ENCODE results near the gene GABRG3. TPM values are rescaled to one million over a fixed set of nuclear protein-coding genes. Genes with fewer than 3 reads are reported as not detected.

GABRG3 gene
- polyA plus RNA-seq, 1 donor (not counting 4 experiments of a cell fraction or from before 2014, with no cell fraction given), result not detected

DNA sequence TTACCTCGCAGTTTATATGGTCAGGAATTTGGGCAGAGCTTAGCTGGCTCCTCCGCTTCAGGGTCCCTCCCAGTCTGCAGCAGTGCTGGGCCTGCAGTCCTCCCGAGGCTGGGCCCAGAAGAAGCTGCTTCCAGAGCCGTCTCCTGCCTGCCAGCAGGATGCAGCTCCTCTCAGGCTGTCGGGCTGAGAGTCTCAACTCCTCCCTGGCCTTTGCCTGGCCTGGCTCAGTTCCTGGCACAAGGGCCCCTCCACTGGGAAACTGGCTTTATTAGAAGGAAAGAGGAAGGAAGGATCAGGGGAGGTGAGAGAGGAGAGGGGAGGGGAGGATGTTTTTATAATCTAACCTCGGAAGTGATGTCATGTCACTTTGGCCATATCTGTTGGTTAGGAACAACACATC, 72.8 kb downstream of the GABRG3 start:
- Histone ChIP-seq H3K9me1 (ENCODE audit: control insufficient read depth, extremely low read depth, insufficient read depth, low read length) (no peaks in the 10 kb centered on the region), H4K20me1 (ENCODE audit: control insufficient read depth, extremely low read depth, insufficient read depth, low read length) (no peaks in the 10 kb centered on the region), H3K9me3 (ENCODE audit: control insufficient read depth, low read depth, low read length) (peaks cover 11% of the 10 kb centered on the region), H3K9ac (ENCODE audit: control insufficient read depth, extremely low read depth, insufficient read depth, low read length) (no peak overlapping the region), H3K27ac (ENCODE audit: control insufficient read depth, insufficient read depth, low read length) (no peak overlapping the region), H3K79me2 (ENCODE audit: control insufficient read depth, insufficient read depth, low read length) (no peaks in the 10 kb centered on the region), H2AFZ (ENCODE audit: control insufficient read depth, low read length) (no peak overlapping the region), H3K4me2 (ENCODE audit: control insufficient read depth, extremely low read depth, insufficient read depth, low read depth, low read length) (no peak overlapping the region), H3K36me3 (ENCODE audit: control insufficient read depth in 2 of 2, extremely low read depth in 1 of 2, insufficient read depth in 2 of 2, low read length in 2 of 2) (no peaks in the 10 kb centered on the region), H3K27me3 (ENCODE audit: control insufficient read depth, extremely low read depth, insufficient read depth, low read length) (no peaks in the 10 kb centered on the region), H3K4me3 (ENCODE audit: control insufficient read depth in 2 of 3, extremely low read depth in 1 of 3, insufficient read depth in 2 of 3, low read depth in 1 of 3, low read length in 3 of 3) (no peak overlapping the region), H3K4me1 (ENCODE audit: control insufficient read depth, extremely low read depth, insufficient read depth, low read length) (no peaks in the 10 kb centered on the region)
- dilution Hi-C loops (cut with MboI; ENCODE audit: extremely low pct_ligation_motif_present, low sequenced_read_pairs), result no loop called here
- TF ChIP-seq, protein P1, sequence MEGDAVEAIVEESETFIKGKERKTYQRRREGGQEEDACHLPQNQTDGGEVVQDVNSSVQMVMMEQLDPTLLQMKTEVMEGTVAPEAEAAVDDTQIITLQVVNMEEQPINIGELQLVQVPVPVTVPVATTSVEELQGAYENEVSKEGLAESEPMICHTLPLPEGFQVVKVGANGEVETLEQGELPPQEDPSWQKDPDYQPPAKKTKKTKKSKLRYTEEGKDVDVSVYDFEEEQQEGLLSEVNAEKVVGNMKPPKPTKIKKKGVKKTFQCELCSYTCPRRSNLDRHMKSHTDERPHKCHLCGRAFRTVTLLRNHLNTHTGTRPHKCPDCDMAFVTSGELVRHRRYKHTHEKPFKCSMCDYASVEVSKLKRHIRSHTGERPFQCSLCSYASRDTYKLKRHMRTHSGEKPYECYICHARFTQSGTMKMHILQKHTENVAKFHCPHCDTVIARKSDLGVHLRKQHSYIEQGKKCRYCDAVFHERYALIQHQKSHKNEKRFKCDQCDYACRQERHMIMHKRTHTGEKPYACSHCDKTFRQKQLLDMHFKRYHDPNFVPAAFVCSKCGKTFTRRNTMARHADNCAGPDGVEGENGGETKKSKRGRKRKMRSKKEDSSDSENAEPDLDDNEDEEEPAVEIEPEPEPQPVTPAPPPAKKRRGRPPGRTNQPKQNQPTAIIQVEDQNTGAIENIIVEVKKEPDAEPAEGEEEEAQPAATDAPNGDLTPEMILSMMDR (optimal IDR thresholded peaks at IDR 0.05 in 1 of 3, IDR thresholded peaks at IDR 0.05 in 1 of 3, conservative IDR thresholded peaks at IDR 0.05 in 1 of 3; ENCODE audit: extremely low read depth in 1 of 3, insufficient read depth in 2 of 3, low read length in 3 of 3), result no peak
- no peak for TF ChIP-seq EZH2 (IDR thresholded peaks at IDR 0.05; ENCODE audit: low read length)
- FAIRE-seq (no peak), DNase-seq (ENCODE audit: low read depth, low spot score) (no peak)

DNA sequence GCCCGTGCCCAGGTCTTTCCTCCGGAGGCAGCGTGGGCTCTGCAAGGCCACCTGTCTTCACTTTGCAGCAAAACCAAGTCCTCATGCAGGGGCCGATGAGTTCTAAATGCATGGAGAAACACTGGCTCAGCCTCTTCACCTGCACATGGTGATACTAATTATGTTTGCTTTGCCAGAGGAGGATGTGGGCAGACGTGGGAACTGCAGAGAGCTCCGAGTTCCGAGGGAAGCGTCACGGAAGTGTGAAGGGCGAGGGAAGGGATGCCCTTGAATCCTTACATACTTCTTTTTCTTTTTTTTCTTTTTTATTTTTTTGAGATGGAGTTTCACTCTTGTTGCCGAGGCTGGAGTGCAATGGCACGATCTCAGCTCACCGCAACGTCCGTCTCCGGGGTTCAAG, 74.8 kb downstream of the GABRG3 start:
- H3K36me3 ChIP-seq (ENCODE audit: control insufficient read depth in 2 of 2, extremely low read depth in 1 of 2, insufficient read depth in 2 of 2, low read length in 2 of 2), result no peaks in the 10 kb centered on the region
- no peak overlapping the region for H3K27ac ChIP-seq (ENCODE audit: control insufficient read depth, insufficient read depth, low read length)
- H3K4me1 ChIP-seq (ENCODE audit: control insufficient read depth, extremely low read depth, insufficient read depth, low read length), result no peaks in the 10 kb centered on the region
- H3K4me2 ChIP-seq (ENCODE audit: control insufficient read depth, extremely low read depth, insufficient read depth, low read depth, low read length), result no peak overlapping the region
- no peak for TF ChIP-seq EZH2 (IDR thresholded peaks at IDR 0.05; ENCODE audit: low read length)
- TF ChIP-seq, protein P1 (optimal IDR thresholded peaks at IDR 0.05 in 1 of 3, IDR thresholded peaks at IDR 0.05 in 1 of 3, conservative IDR thresholded peaks at IDR 0.05 in 1 of 3; ENCODE audit: extremely low read depth in 1 of 3, insufficient read depth in 2 of 3, low read length in 3 of 3), result no peak
- H3K4me3 ChIP-seq (ENCODE audit: control insufficient read depth in 2 of 3, extremely low read depth in 1 of 3, insufficient read depth in 2 of 3, low read depth in 1 of 3, low read length in 3 of 3), result no peak overlapping the region
- peaks cover 11% of the 10 kb centered on the region for H3K9me3 ChIP-seq (ENCODE audit: control insufficient read depth, low read depth, low read length)
- H2AFZ ChIP-seq (ENCODE audit: control insufficient read depth, low read length), result no peak overlapping the region
- H3K27me3 ChIP-seq (ENCODE audit: control insufficient read depth, extremely low read depth, insufficient read depth, low read length), result no peaks in the 10 kb centered on the region
- H3K9me1 ChIP-seq (ENCODE audit: control insufficient read depth, extremely low read depth, insufficient read depth, low read length), result no peaks in the 10 kb centered on the region
- no peak for DNase-seq (ENCODE audit: low read depth, low spot score)
- dilution Hi-C loops (cut with MboI; ENCODE audit: extremely low pct_ligation_motif_present, low sequenced_read_pairs), result no loop called here
- H4K20me1 ChIP-seq (ENCODE audit: control insufficient read depth, extremely low read depth, insufficient read depth, low read length), result no peaks in the 10 kb centered on the region
- H3K9ac ChIP-seq (ENCODE audit: control insufficient read depth, extremely low read depth, insufficient read depth, low read length), result no peak overlapping the region
- H3K79me2 ChIP-seq (ENCODE audit: control insufficient read depth, insufficient read depth, low read length), result no peaks in the 10 kb centered on the region
- no peak for FAIRE-seq
